IPS-18a (cell line): ENCODE data around the gene FXYD5.

Experiments
- H3K27ac ChIP-seq: one replicate; pipeline ENCODE4 v1.5.1; 2013; ENCODE audit warnings: low read length
- H3K27me3 ChIP-seq: one replicate; pipeline ENCODE4 v1.6.1; 2013; ENCODE audit warnings: mild to moderate bottlenecking, low read length; ENCODE audit not compliant: control insufficient read depth, insufficient read depth
- H3K36me3 ChIP-seq: one replicate; pipeline ENCODE4 v1.6.1; 2013; ENCODE audit warnings: low read depth, low read length; ENCODE audit not compliant: control insufficient read depth
- H3K4me1 ChIP-seq: one replicate; pipeline ENCODE4 v1.6.1; 2013; ENCODE audit warnings: low read depth, low read length; ENCODE audit not compliant: control insufficient read depth
- H3K4me3 ChIP-seq: one replicate; pipeline ENCODE4 v1.5.1; 2013; ENCODE audit warnings: low read length
- H3K9ac ChIP-seq: one replicate; pipeline ENCODE4 v1.6.1; 2013; ENCODE audit warnings: mild to moderate bottlenecking, low read length, moderate library complexity
- H3K9me3 ChIP-seq: one replicate; pipeline ENCODE4 v1.6.1; 2013; ENCODE audit warnings: low read depth, low read length; ENCODE audit not compliant: control insufficient read depth

Gene FXYD5

GRCh38 chr19:35153701-35154524, 622 bp upstream of the FXYD5 start:
- H3K27me3 ChIP-seq = peaks cover 13% of the 10 kb centered on the region
- no peak overlapping the region for H3K27ac ChIP-seq
- H3K9me3 ChIP-seq = no peaks in the 10 kb centered on the region
- peak overlapping the region; percentile 64 for H3K4me3 ChIP-seq
- peaks cover 17% of the 10 kb centered on the region for H3K36me3 ChIP-seq
- peaks cover 32% of the 10 kb centered on the region for H3K4me1 ChIP-seq
- peak overlapping the region; percentile 32 for H3K9ac ChIP-seq

GRCh38 chr19:35155441-35155840, 906 bp downstream of the FXYD5 start:
- Histone ChIP-seq H3K4me3 (peak overlapping the region; percentile 64), H3K36me3 (peaks cover 27% of the 10 kb centered on the region), H3K9me3 (no peaks in the 10 kb centered on the region), H3K4me1 (peaks cover 32% of the 10 kb centered on the region), H3K27me3 (peaks cover 13% of the 10 kb centered on the region), H3K27ac (no peak overlapping the region), H3K9ac (no peak overlapping the region)

GRCh38 chr19:35155981-35156672, 1.6 kb downstream of the FXYD5 start:
- no peak overlapping the region for H3K9ac ChIP-seq
- peak overlapping the region; percentile 64 for H3K4me3 ChIP-seq
- H3K27ac ChIP-seq = no peak overlapping the region
- H3K27me3 ChIP-seq = peaks cover 13% of the 10 kb centered on the region
- H3K4me1 ChIP-seq = peaks cover 26% of the 10 kb centered on the region
- H3K9me3 ChIP-seq = no peaks in the 10 kb centered on the region
- H3K36me3 ChIP-seq = peaks cover 31% of the 10 kb centered on the region

GRCh38 chr19:35156673-35157014, 2.1 kb downstream of the FXYD5 start:
- Histone ChIP-seq H3K9me3 (no peaks in the 10 kb centered on the region), H3K27me3 (peaks cover 13% of the 10 kb centered on the region), H3K27ac (no peak overlapping the region), H3K9ac (no peak overlapping the region), H3K36me3 (peaks cover 36% of the 10 kb centered on the region), H3K4me3 (no peak overlapping the region), H3K4me1 (peaks cover 21% of the 10 kb centered on the region)

DNA sequence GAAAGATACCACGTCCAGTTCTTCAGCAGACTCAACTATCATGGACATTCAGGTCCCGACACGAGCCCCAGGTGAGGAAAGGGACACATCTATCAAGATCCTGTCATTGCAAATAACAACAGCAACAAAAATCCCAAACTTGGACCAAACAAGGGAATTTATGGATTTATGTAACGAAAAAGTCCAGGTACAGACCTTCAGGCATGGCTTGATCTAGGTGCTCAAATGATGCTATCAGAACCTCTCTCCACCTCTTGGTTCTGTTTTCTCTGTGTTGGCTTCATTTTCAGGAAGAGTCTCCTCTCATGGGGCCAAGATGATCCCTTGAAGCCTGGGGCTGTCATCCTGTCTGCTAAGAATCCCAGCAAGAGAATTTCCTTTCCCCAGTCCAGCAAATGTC, 2.9 kb downstream of the FXYD5 start:
- Histone ChIP-seq H3K4me1 (peaks cover 19% of the 10 kb centered on the region), H3K4me3 (no peak overlapping the region), H3K9me3 (no peaks in the 10 kb centered on the region), H3K9ac (no peak overlapping the region), H3K27me3 (peaks cover 13% of the 10 kb centered on the region), H3K36me3 (peaks cover 40% of the 10 kb centered on the region), H3K27ac (no peak overlapping the region)

- Histone ChIP-seq H3K4me1 (peaks cover 8% of the 10 kb centered on the region), H3K9ac (no peak overlapping the region), H3K36me3 (peaks cover 49% of the 10 kb centered on the region), H3K4me3 (no peak overlapping the region), H3K27ac (no peak overlapping the region), H3K9me3 (no peaks in the 10 kb centered on the region), H3K27me3 (no peaks in the 10 kb centered on the region)
Observed at GRCh38 chr19:35159606-35160005, 5.1 kb downstream of the FXYD5 start.

DNA sequence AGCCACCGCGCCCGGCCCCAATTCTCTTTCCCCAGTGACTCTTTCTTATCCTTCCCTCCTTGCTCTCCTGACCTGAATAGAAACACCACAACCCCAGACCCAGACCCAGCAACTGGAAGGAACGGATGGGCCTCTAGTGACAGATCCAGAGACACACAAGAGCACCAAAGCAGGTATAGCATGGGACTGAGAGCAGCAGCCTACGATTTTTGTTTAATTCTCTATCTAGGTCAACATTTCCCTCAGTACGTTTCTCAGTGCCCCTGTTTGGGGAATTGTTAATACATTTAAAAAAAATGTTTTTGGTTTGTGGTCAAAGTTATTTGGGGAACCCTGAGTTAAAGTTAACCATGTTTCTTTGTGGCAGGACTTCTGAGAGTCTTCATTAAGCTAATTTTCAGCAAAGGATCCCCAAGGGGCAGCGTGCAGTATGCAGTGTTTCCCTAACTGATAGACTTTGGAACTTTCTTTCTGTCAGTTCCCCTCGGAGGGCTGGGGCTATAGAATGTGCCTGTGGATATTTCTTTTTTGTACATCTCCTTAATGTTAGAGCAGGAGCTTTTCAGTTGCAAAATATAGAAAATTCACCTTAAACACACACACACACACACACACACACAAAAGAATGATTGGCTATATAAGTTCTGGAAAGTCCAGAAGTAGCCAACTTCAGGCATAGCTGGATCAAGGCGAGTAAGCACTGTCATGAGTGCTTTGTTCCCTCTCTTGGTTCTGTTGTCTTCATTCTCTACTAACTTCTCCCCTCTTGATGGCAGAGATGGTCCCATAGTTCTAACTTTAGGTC, 6.3 kb downstream of the FXYD5 start:
- peaks cover 57% of the 10 kb centered on the region for H3K36me3 ChIP-seq

DNA sequence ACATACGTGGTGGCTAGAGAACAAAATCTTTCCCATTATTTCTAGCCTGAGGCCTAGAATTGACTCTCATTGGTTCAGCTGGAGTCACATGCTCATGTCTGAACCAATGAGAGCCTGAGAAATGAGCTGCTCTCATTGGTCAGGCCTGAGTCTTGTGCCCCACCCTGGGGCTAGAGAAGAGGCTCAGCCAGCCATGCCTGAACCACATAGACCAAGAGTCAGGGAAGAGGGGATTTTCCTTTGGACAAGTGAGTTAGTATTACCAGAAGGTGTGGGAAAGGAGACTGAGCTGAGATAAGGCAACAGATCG, 6.9 kb downstream of the FXYD5 start:
- H3K27me3 ChIP-seq = no peaks in the 10 kb centered on the region
- H3K9me3 ChIP-seq = no peaks in the 10 kb centered on the region
- H3K27ac ChIP-seq = no peak overlapping the region
- H3K9ac ChIP-seq = no peak overlapping the region
- no peaks in the 10 kb centered on the region for H3K4me1 ChIP-seq
- peaks cover 63% of the 10 kb centered on the region for H3K36me3 ChIP-seq
- H3K4me3 ChIP-seq = no peak overlapping the region

More for the DNA sequence above, 6.3 kb downstream of the FXYD5 start:
- H3K27me3 ChIP-seq = no peaks in the 10 kb centered on the region
- H3K9ac ChIP-seq = no peak overlapping the region
- H3K9me3 ChIP-seq = no peaks in the 10 kb centered on the region
- H3K4me1 ChIP-seq = peaks cover 4% of the 10 kb centered on the region
- no peak overlapping the region for H3K27ac ChIP-seq
- H3K4me3 ChIP-seq = no peak overlapping the region

- no peak overlapping the region for H3K9ac ChIP-seq
- no peak overlapping the region for H3K27ac ChIP-seq
- H3K4me1 ChIP-seq = no peaks in the 10 kb centered on the region
- H3K4me3 ChIP-seq = no peak overlapping the region
- no peaks in the 10 kb centered on the region for H3K9me3 ChIP-seq
- no peaks in the 10 kb centered on the region for H3K27me3 ChIP-seq
- H3K36me3 ChIP-seq = peaks cover 66% of the 10 kb centered on the region
Observed at GRCh38 chr19:35162471-35163326, 8.2 kb downstream of the FXYD5 start.

GRCh38 chr19:35164418-35164817, 9.9 kb downstream of the FXYD5 start:
- Histone ChIP-seq H3K36me3 (peaks cover 56% of the 10 kb centered on the region), H3K4me3 (no peak overlapping the region), H3K4me1 (no peaks in the 10 kb centered on the region), H3K9ac (no peak overlapping the region), H3K27ac (no peak overlapping the region), H3K27me3 (no peaks in the 10 kb centered on the region), H3K9me3 (no peaks in the 10 kb centered on the region)
